Suppressor macrophage treated with lipopolysaccharide for 4 hours (primary cell): Measurements from ENCODE around the gene ETFA.
A peak's percentile ranks its signal among the peaks of the same experiment; 100 is the strongest.
"Not testable (repeated sequence)": the region's sequence is repeated elsewhere in the genome, so short reads cannot be mapped to it uniquely, and the experiment has no call there.

Source experiments
- DNase-seq: peaks from one replicate; pipeline ENCODE4 v3.0.0-alpha.2; 2020

Gene ETFA

DNA sequence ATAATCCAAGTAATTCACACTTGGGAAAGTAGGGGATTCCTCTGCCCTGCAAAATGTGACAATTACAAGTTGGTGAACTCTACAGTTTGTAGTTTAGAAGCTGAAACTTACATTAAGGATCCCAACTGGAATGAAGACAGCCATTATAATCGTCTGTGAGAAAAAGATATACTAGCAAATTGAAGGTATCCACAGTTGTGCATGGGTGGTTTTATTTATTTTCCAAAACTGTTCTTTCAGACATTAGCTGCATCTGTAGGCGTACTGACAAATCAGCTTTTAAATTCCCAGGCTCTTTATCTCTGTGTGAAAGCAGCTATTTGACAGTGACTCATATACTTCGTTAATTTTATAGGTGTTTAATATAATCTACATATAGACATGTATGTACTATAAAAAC, 12.8 kb upstream of the ETFA start:
- no peak for DNase-seq

- no peak for DNase-seq
Measured at GRCh38 chr15:76321602-76322001, 10.3 kb upstream of the ETFA start.

GRCh38 chr15:76321171-76321570, 9.9 kb upstream of the ETFA start:
- no peak for DNase-seq

- no peak for DNase-seq
Measured at GRCh38 chr15:76320012-76320411, 8.7 kb upstream of the ETFA start.

DNA sequence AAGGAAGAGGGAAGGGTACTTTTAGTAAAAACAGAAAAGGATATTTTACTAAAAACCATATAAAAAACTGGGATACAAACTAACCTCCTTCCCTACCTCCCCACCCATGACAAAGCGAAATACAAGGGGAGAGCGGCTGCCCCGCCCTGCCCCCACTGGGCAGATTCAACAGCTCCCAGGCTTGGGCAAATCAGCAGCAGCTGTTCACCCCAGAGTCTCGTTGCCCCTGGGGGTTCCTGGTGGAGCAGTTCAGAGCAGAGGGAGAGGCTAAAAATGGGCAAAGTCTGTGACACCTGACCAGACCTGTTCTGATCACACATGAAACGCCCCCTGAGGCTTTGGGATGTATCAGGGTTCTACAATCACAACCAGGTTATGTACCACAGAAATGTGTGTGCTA, 2.5 kb upstream of the ETFA start:
- DNase-seq, result no peak

GRCh38 chr15:76313175-76313567, 1.9 kb upstream of the ETFA start:
- not testable (repeated sequence) for DNase-seq

DNA sequence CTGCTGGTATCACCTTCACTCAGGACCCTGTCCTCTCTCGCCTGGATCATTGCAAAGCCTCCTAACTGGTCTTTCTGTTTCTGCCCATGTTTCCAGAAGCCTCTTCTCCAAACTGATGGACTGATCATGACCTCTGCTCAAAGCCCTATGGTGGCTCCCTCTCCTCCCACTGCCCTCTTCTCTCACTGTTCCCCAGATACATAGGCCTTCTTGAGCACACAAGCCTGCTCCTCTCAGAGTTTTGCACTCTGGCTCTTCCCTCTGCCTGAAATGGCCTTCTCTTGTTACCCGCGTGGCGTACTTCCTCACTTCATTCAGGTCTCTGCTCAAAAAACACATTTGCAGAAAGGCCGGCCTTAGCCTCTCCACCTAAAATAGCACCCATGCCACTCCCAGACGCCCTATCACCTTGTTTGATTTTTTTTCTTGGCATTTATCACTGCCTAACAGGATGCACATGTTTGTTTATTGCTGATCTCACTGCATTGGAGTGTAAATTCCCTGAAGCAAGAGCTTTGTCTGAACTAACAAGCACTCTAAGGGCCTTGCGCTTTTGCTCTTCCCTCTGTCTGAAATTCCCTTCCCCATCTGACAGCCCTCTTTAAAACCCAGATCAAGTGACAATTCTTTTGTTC, 1.4 kb upstream of the ETFA start:
- no peak for DNase-seq

- DNase-seq, result peak; percentile 40
Measured at GRCh38 chr15:76310475-76311099, 682 bp downstream of the ETFA start.

- DNase-seq, result no peak
Measured at GRCh38 chr15:76309601-76310330, 1.5 kb downstream of the ETFA start.

DNA sequence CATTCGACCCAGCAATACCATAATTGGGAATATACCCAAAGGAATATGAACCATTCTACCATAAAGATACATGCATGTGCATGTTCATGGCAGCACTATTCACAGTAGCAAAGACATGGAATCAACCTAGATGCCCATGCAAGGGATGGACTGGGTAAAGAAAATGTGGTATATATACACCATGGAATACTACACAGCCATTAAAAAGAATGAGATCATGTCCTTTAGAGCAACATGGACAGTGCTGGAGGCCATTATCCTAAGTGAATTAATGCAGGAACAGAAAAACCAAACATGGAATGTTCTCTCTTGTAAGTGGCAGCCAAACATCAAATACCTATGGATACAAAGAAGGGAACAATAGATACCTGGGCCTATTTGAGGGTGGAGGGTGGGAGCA, 7.4 kb downstream of the ETFA start:
- no peak for DNase-seq

GRCh38 chr15:76299786-76300185, 11.5 kb downstream of the ETFA start:
- no peak for DNase-seq

GRCh38 chr15:76298986-76299385, 12.3 kb downstream of the ETFA start:
- no peak for DNase-seq

GRCh38 chr15:76297951-76298350, 13.3 kb downstream of the ETFA start:
- not testable (repeated sequence) for DNase-seq

GRCh38 chr15:76296849-76297248, 14.4 kb downstream of the ETFA start:
- DNase-seq, result no peak

DNA sequence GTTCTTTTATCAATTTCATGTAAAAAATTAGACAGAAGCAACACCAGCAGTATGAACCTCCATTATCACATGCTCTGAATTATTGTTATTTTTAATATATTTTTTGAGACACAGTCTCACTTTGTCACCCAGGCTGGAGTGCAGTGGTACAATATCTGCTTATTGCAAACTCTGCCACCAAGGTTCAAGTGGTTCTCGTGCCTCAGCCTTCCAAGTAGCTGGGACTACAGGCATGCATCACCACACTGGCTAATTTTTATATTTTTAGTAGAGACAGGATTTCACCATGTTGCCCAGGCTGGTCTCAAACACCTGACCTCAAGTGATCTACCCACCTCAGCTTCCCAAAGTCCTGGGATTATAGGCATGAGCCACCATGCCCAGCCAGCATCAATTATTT, 16.8 kb downstream of the ETFA start:
- DNase-seq, result not testable (repeated sequence)

DNA sequence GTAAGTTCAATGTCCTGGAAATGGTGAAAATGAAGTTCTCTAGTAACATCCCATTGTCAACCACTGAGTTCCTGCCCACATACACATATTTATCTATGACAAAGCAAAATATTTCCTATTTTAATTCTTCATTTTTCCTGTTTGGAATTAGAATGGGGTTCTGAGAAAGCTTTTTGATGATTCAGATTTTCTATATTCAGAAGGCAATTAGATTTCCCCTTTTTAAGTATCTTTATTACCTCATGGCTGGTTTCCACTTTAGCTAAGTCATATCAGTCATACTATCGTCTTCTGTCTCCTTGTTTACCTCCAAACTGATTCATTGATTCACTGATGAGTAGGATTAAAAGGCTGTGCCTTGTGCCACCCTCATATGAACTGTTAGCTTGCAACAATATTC, 17.9 kb downstream of the ETFA start:
- peak; percentile 73 for DNase-seq

DNA sequence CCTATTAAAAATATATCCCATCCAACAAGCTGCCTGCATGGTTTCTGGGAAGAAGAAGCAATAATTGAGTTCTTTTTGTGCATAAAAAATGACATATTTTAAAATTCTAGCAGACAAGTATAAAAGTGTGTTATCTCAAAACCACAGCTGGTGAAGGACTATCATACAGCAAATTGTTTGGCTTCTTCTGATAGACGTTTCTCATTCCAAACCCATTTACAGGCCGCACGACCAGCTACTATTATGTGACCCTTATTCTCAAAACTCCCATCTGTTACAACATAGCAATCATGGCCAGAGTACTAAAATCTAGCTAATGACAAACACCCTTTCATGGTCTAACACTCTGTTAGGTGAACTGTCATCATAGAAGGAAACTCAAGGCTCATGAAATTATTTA, 21.7 kb downstream of the ETFA start:
- DNase-seq, result no peak

DNA sequence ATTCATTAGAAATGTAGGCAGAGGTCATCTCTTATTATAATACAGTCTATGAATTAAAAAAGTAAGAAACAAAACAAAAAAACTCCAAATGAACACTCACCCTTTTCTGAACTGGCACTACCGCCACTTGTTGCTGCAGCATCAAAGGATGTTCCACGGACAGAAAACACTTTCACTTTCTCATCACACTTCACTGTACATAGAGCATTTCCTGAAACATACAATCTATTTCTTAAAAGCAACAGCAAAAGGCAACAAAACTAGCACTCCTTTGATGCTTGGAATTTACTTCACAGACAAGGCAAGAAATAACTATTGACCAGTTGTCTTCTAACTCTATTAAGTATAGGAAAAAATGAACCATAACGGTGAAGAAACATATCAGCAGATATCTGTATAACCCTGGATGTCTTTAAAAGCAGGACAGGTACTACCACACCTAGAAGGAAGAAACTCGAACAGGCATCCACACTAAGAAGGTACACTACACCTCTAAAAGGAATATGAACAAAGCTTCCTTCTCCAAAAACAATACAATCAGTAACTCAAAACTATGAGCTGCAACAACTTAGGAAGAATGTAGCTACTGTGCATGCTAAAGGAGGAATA, 24.9 kb downstream of the ETFA start:
- no peak for DNase-seq

DNA sequence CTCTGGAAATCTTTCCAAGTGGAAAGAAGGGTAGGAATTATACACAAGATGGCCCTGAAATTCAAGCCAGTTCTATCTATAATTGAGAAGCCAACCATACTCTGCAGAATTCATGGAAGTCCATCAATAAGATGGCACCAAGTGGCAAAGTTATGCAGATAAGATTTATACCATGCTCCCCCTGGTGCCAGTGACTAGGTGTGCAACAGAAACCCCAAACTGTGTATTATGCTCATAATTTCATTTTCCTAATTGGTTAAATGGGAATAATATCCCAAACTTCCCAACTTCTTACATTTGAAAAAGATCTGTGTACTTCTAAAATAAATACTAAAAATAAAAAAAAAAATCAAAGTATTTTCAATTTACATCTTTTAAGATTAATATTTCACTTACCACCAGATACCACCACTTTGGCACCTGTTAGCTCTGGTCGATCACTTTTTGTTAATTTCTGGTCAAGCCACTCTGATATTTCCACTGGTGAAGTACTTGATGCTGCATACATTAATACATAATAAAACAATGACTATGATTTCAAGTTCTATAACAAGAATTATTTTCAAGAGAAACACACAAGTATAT, 25.9 kb downstream of the ETFA start:
- DNase-seq, result peak; percentile 13

DNA sequence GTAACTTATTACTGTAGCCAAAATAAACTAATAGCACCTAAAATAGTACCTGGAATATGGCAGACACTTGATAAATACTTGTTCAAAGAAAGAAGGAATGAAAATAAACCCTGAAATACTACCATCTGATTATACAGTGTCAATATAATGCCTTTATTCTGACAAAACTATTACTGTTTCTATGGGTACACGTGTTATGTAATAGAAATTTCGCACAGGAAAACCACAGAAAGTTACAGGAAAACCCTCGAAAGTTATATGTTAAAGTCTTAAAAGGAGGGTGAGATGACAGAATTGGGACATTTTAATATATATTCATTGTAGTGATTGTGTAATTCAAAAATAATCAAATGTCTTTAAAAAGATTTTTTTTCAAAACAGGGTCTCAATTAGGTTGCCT, 28.8 kb downstream of the ETFA start:
- no peak for DNase-seq

DNA sequence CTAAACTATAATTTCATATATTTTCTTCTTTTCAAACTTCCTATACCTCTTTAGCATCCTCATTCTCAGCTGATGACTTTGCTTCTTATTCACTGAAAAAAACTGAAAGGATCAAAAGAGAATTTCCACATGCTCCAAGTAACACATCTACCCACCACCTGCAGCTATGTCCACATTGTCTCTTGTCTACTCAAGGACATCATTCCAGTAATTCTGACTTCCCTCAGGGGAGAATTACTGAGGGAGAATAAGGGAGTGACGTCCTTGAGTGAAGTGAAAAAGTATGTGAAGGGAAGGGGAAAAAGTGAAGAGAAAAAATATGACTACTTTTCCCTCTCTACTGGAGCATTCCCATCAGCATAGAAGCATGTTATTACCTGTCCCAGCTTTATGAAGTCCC, 32.6 kb downstream of the ETFA start:
- no peak for DNase-seq

- no peak for DNase-seq
Measured at GRCh38 chr15:76274821-76275220, 36.4 kb downstream of the ETFA start.

DNA sequence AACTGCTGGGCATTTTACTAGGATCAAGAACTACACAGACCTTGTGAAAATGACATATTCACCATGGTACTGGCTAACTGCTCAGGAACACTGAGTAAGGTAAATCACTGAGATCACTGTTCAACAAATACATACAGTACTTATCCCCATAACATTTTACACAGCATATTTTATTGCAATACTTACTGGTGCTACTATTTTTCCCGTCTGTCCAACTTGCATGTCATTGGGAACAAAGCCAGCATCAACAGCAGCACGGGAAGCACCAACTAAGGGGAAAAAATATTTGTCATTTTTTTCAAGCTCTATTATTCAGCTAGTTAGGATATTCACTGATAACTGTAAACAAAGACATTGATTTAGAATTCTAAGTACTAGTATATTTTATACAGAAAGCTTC, 37.0 kb downstream of the ETFA start:
- no peak for DNase-seq

- DNase-seq, result no peak
Measured at GRCh38 chr15:76270876-76271275, 40.4 kb downstream of the ETFA start.
